MM.1S (cell line): ENCODE results near the gene TUBGCP5.

Source experiments
- CTCF ChIP-seq: fragments of 300-600 bp; sonication (generic); IDR thresholded peaks from 2 replicates; pipeline ENCODE4 v1.5.1; 2016; ENCODE audit warnings: antibody characterized with exemption, low read length, mixed read lengths
- EZH2phosphoT487 ChIP-seq: fragments of 300-600 bp; sonication (generic); IDR thresholded peaks from 2 replicates; pipeline ENCODE4 v1.6.1; 2018; ENCODE audit warnings: antibody characterized with exemption, low read length

DNA sequence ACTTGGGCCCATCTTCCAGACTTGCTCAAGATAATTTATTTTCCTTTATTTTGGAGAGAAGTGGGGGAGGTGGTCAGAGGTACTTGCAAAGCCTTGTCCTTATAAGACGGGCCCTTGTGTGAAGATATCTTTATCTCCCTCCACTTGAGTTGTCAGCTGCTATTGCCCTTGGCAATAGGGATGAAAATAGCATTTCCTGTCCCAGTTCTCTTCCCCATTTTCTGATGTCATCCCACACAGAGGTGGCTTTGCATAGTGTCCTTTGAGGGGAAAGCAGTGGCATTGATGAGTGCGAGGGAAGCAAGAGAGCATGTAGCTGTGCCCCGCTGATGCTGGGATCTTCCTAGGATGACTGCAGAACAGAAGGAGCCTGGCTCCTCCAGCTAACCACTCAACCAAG is 41.9 kb upstream of the TUBGCP5 start:
- no peak for TF ChIP-seq CTCF
- no peak for TF ChIP-seq EZH2phosphoT487
